ENCODE data around the gene ABCA7.

- TF ChIP-seq, protein P1, sequence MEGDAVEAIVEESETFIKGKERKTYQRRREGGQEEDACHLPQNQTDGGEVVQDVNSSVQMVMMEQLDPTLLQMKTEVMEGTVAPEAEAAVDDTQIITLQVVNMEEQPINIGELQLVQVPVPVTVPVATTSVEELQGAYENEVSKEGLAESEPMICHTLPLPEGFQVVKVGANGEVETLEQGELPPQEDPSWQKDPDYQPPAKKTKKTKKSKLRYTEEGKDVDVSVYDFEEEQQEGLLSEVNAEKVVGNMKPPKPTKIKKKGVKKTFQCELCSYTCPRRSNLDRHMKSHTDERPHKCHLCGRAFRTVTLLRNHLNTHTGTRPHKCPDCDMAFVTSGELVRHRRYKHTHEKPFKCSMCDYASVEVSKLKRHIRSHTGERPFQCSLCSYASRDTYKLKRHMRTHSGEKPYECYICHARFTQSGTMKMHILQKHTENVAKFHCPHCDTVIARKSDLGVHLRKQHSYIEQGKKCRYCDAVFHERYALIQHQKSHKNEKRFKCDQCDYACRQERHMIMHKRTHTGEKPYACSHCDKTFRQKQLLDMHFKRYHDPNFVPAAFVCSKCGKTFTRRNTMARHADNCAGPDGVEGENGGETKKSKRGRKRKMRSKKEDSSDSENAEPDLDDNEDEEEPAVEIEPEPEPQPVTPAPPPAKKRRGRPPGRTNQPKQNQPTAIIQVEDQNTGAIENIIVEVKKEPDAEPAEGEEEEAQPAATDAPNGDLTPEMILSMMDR (IDR thresholded peaks at IDR 0.05), result no peak
- no peak for TF ChIP-seq POLR2A (IDR thresholded peaks at IDR 0.05)
Observed at GRCh38 chr19:1060689-1061088, 20.8 kb downstream of the ABCA7 start.

Measured in adrenal gland (tissue), 5 donors.